LNCAP (cell line): ENCODE results near the gene RAB3D.

Source experiments
- TF ChIP-seq, protein P1 (sequence below): fragments of 450-650 bp; IDR thresholded peaks from 2 replicates; pipeline ENCODE4 v1.5.1; 2017; ENCODE audit warnings: mild to moderate bottlenecking

RAB3D gene

DNA sequence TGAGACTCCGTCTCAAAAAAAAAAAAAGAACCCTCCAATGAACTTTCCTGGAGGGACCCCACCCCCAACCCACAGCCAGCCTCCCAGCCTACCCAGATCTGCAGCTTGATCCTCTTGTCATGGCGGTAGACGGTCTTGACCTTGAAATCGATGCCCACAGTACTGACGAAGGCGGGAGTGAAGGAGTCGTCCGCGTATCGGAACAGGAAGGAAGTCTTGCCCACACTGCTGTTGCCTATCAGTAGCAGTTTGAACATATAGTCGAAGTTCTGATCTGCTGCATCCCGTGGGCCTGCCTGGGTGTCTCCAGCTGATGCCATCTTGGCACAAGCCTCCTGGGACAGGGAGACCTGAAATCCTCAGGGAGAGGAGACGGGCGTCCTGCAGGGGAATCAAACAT is 2.4 kb downstream of the RAB3D start:
- TF ChIP-seq, protein P1, sequence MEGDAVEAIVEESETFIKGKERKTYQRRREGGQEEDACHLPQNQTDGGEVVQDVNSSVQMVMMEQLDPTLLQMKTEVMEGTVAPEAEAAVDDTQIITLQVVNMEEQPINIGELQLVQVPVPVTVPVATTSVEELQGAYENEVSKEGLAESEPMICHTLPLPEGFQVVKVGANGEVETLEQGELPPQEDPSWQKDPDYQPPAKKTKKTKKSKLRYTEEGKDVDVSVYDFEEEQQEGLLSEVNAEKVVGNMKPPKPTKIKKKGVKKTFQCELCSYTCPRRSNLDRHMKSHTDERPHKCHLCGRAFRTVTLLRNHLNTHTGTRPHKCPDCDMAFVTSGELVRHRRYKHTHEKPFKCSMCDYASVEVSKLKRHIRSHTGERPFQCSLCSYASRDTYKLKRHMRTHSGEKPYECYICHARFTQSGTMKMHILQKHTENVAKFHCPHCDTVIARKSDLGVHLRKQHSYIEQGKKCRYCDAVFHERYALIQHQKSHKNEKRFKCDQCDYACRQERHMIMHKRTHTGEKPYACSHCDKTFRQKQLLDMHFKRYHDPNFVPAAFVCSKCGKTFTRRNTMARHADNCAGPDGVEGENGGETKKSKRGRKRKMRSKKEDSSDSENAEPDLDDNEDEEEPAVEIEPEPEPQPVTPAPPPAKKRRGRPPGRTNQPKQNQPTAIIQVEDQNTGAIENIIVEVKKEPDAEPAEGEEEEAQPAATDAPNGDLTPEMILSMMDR: no peak

DNA sequence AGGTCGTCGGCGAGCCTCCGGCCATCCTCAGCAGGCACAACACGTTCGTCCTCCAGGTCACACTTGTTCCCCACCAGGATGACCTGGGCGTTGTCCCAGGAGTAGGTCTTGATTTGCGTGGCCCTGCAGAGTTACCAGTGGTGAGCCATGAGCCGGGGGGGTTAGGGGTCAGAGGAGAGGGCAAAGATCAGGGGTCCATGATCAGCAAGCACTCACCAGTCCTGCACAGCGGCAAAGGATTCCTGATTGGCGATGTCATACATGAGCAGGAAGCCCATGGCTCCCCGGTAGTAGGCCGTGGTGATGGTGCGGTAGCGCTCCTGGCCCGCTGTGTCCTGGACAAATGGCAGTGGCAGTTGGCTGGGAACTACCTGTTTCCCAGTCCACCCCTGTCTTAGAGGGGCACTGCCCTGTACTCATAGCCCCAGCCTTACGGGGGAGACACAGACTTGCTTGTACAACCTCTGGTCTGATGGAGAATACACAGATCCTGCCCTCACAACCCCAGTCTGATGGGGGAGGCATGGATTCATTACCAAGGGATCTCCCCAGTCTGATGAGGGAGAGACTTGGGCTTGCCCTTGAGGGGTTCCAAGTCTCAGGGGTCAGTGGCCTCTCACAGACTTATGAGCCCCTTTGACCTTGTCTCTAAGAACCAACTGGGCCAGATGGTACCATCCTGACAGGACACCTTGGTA is 3.9 kb downstream of the RAB3D start:
- TF ChIP-seq, protein P1: no peak

DNA sequence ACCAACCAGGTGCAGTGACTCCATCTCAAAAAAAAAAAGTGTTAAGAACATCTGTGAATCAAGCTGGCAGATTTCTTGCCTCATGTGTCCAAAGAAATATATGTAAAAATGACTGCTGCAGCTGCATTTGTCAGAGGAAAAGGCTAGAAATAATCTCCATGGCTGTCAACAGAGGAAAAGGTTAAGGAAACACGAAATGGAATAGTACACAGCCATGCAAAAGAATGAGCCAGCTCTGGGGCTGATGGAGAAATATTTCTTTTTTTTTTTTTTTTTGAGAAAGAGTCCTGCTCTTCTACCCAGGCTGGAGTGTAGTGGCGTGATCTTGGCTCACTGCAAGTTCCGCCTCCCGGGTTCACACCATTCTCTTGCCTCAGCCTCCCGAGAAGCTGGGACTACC is 6.6 kb downstream of the RAB3D start:
- TF ChIP-seq, protein P1: no peak

DNA sequence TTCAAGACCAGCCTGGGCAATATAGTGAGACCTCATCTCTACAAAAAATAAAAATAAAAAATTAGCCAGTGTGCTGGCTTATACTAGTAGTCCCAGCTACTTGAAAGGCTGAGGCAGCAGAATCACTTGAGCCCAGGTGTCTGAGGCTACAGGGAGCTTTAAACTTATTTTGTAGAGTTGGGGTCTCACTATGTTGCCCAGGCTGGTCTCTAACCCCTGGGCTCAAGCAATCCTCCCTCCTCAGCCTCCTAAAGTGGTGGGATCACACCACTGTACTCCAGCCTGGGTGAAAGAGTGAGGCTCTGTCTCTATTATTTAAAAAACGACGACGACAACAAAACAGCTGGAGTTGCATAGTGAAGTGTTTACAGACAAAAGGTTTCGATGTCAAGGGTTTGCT is 8.0 kb downstream of the RAB3D start:
- TF ChIP-seq, protein P1: no peak

DNA sequence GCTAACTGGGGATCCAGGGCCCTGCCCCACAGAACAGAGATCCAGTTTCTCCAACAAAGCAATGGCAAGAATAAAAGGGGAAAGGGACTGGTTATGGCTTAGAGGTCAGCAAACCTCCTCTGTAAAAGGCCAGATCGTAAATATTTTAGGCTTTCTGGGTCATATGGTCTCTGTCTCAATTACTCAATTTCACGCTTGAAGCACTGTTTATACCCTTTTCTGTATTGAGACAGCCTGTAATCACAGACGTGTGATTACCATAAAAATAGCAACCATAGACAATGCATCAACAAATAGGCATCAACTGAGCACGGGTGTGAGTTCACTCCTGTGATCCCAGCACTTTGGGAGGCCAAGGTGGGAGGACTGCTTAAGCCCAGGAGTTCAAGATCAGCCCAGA is 9.3 kb downstream of the RAB3D start:
- TF ChIP-seq, protein P1: no peak

DNA sequence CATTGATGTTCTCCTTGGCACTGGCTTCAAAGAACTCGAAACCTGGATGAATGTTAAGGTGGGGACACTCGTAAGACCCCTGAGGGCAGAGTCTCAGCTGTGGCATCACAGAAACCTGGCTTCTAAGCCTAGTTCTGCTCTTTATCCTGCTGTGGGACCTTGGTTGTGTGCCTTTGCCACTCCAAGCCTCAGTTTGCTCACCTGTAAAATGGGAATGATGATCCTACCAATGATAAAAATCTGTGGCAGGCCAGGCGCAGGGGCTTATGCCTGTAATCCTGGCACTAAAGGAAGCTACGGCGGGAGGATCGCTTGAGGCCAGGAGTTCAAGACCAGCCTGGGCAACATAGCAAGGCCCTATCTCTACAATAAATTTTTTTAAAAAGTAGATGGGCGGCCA is 13.9 kb downstream of the RAB3D start:
- TF ChIP-seq, protein P1: no peak

DNA sequence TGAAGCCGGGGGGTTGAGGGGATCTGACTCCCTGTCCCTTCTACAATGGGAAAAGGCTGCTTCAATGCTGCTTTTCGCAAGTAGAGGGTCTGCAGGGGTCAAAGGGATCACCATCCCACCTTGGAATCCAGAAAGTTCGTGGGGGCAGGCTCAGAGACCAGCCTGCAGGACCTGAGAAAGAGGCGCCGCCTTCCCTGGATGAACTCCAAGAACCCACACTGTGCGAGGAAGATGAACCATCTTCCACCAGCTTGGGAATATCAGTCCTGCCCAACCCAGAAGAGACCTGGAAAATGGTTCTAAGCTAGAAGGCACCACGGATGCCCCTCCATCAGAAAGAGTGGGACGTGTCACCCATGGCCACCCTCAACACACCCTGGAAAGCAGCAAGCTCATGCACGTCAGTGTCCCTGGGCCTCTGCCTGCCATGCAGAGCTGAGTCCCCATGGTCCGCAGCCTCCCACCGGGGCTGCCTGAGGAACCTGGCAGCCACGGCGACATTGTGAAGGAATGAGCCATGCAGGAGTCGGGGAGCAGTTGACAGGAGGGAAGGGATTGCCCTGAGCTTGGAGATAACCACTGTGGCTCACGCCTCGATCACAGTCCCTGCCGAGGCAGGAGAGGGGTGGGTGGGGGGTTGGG is 14.6 kb downstream of the RAB3D start:
- TF ChIP-seq, protein P1: no peak
